Spleen (tissue), 7 donors: ENCODE data around the gene LRCH1.

Experiments used
- POLR2A ChIP-seq, 3 donors: fragments of 450-650 bp; IDR thresholded peaks; one replicate each; pipeline ENCODE4 v1.5.1; 2017; ENCODE audit warnings: antibody characterized with exemption in 3 of 3, mild to moderate bottlenecking in 1 of 3
- TF ChIP-seq, protein P1 (sequence below), 11 experiments: fragments of 200-600 bp in 7 of 11; fragments of 450-650 bp in 4 of 11; sonication (generic) in 4 of 11; IDR thresholded peaks in 8 of 11; conservative IDR thresholded peaks in 3 of 11; 1 replicate in 7 of 11; 2 replicates in 4 of 11; pipeline versions ENCODE4 v1.4.0 to v1.8.0; 2016 to 2021; ENCODE audit warnings: antibody characterized with exemption in 11 of 11, inconsistent platforms in 4 of 11, mild to moderate bottlenecking in 1 of 11
- donor health status: DM: no; HTN: no; CAD: no; lungs with moderate emphysema.
- donor health status: DM: no; HTN: no; CAD: no.
- donor health status: DM: no; HTN: no; CAD: no.

GRCh38 chr13:46721054-46721453 is 168.1 kb downstream of the LRCH1 start:
- TF ChIP-seq, protein P1, sequence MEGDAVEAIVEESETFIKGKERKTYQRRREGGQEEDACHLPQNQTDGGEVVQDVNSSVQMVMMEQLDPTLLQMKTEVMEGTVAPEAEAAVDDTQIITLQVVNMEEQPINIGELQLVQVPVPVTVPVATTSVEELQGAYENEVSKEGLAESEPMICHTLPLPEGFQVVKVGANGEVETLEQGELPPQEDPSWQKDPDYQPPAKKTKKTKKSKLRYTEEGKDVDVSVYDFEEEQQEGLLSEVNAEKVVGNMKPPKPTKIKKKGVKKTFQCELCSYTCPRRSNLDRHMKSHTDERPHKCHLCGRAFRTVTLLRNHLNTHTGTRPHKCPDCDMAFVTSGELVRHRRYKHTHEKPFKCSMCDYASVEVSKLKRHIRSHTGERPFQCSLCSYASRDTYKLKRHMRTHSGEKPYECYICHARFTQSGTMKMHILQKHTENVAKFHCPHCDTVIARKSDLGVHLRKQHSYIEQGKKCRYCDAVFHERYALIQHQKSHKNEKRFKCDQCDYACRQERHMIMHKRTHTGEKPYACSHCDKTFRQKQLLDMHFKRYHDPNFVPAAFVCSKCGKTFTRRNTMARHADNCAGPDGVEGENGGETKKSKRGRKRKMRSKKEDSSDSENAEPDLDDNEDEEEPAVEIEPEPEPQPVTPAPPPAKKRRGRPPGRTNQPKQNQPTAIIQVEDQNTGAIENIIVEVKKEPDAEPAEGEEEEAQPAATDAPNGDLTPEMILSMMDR (IDR thresholded peaks at IDR 0.05 in 8 of 11, conservative IDR thresholded peaks at IDR 0.05 in 3 of 11): peak; percentile 46 to 78 (median 63)
- no peak for TF ChIP-seq POLR2A (IDR thresholded peaks at IDR 0.05)
